Stimulated activated naive CD4-positive, alpha-beta T cell treated with Interleukin-2 at 50 U/mL for 16 hours (primary cell): Measurements from ENCODE around the gene PCBP4.
A peak's percentile ranks its signal among the peaks of the same experiment; 100 is the strongest.
"Not testable (repeated sequence)": the region's sequence is repeated elsewhere in the genome, so short reads cannot be mapped to it uniquely, and the experiment has no call there.

Source experiments
- DNase-seq: peaks from one replicate; lab custom pipeline; 2025; lab: John Stamatoyannopoulos, UW

Gene PCBP4

DNA sequence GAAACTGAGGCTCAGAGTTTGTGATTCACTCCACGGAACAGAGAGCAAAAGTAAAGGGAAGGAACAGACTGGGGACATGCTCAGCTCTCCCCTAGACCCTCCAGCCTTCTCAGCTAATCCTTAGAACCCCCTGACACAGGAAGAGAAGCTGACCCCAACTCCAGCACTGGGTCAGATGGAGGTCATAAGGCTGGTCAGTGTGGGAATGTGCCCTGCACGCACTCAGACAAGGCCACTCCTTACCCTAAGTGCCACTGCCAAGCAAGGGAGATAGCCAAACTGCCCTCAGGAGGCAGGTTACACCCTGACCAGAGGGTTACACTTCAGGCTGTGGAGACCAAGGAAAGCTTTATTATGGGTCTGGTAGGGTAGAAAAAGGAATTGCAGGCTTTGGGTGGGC, 27.3 kb upstream of the PCBP4 start:
- no peak for DNase-seq

DNA sequence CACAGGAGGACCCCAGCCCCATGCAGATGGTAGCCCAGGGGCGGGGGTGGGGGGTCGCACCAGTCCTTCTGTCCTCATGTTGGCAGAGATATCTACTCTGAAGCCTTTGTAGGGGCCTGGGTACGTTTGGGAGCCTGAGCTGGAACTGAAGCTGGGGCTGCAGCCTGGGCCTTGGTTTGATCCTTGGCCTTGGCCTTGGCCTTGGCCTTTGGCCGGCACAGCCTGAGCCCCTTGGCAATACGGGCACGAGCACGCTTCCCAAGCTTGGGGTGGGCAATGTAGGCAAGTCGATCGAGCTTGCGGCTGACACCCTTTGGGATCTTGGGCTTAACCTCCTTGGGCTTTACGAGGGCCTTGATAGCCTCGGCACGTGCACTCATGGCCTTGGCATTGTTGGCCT, 26.4 kb upstream of the PCBP4 start:
- DNase-seq: not testable (repeated sequence)

DNA sequence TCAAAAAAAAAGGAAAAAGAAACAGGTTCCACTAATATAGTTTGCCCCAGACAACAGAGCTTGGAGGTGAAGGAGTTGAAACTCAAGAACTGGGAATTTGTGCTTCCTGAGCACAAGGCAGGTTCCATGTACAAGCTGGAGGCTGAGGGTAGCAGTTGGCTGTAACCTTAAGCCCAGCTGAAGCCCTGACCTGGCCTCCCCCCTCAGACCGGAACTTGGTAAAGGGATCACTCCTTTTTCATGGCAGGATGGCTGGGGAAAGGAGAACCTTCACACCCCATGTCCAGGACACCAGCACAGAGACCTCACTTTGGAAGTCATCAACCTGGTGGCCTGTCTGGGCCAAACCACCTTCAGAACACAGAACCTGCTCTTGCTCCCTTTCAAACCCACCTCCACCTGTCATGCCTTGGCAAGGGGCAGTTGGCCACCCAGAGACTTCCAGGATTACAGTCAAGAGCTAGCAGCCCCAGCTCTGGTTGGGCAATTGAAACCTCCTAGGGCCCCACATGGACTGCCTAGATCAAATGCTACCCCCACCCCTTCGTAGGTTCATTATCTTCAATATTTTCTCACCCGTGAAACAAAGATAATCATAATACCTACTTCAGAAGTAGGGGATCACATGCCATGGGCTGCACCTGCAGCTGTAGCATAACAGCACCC, 24.9 kb upstream of the PCBP4 start:
- no peak for DNase-seq

DNA sequence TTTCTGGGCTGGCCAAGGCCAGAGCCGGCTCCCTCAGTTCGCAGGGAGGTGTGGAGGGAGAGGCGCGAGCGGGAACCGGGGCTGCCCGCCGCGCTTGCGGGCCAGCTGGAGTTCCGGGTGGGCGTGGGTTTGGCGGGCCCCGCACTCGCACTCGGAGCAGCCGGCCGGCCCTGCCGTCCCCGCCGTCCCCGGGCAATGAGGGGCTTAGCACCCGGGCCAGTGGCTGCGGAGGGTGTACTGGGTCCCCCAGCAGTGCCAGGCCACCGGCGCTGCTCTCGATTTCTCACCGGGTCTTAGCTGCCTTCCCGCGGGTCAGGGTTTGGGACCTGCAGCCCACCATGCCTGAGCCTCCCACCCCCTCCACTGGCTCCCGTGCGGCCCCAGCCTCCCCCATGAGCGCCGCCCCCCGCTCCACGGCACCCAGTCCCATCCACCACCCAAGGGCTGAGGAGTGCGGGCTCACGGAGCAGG, 23.3 kb upstream of the PCBP4 start:
- DNase-seq: not testable (repeated sequence)

DNA sequence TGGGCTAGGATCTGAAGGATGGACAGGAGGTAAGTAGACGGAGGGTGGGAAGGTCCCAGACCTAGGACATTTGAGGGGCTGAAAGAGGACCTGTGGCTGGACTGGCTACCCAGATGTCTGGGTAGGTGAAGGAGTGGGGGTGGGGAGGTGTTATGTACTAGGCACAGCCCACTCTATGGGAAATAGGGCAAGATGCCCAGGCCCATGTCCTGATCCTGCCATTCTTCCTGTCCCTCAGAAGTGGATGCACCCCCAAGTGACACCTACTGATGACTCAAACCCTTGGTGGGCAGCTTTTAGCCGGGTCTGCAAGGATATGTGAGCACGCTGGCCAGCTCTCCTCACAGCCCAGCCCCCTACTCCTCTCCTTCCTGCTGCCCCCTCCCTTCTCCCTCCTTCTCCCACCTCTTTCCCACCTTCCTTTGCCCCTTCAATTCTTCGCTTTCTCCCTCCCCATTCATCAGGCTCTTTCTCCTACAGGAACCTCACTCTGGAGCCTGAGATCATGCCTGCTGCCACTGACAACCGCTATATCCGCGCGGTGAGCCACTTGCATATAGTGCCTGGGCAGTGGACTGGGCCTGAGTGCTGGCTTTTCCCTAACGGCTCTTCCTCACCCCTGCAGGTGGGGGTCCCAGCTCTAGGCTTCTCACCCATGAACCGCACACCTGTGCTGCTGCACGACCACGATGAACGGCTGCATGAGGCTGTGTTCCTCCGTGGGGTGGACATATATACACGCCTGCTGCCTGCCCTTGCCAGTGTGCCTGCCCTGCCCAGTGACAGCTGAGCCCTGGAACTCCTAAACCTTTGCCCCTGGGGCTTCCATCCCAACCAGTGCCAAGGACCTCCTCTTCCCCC, 21.3 kb upstream of the PCBP4 start:
- no peak for DNase-seq

DNA sequence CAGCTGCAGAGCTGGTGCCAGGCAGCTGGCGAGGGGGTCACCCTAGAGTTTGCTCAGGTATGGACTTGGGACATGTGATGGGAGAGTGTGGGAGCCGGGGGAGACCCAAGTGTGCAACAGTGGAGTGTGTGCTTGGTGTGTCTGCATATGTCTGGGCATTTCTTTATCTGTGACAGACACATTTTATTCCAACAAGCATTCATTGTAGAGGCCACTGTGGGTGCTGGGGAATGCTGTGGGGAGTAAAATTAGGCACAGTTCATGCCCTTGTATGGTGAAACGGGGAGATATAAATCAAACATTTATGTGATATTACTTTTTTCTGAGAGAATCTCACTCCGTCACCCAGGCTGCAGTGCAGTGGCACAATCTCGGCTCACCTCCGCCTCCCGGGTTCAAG, 20.3 kb upstream of the PCBP4 start:
- no peak for DNase-seq

DNA sequence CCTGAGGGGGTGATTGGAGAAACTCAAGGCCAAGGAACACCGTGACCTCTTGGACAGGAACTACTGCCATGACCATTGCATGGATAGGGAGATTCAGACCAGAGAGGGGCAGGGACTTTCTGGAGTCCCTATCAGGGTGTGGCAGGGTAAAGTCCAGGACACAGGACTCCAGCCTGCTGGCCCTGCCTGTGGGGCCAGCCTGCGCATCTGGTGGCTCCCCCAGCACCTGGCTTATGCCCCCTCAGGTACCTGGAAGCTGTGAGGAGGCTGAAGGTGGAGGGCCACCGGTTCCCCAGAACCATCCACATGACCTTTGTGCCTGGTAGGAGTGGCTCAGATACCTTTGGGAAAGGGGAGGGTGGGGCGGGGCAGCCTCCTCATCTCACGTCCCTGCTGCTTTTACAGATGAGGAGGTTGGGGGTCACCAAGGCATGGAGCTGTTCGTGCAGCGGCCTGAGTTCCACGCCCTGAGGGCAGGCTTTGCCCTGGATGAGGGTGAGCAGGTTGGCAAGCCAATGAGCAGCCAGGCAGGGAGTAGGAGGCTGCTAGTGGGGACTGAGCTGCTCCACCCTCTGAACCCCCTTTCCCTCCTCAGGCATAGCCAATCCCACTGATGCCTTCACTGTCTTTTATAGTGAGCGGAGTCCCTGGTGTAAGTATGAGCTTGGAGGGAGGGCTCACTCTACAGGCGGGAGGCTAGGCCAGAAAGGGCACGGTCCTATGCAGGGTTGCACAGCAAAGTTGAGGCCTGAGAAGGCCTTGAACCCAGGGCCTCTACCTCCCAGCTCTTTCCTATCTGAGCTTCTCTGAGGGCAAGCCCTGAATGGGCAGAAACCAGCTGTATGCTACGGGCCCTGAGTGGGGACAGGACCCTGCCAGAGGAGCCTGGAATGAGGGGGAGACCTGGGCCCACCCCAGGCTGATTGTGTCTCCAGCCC, 19.0 kb upstream of the PCBP4 start:
- DNase-seq: no peak

DNA sequence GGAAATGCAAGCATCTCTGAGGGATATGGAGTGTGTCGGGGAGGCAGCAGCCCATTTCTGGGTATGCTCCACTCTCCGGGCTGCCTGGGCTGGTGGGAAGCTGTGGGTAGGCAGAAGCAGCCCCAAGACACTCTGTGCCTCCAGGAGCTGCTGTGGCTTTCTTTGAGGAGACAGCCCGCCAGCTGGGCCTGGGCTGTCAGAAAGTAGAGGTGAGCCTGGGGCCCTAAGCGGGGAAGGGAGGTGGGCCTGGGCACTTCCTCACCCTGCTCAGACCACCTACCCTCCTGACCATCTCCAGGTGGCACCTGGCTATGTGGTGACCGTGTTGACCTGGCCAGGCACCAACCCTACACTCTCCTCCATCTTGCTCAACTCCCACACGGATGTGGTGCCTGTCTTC, 17.8 kb upstream of the PCBP4 start:
- no peak for DNase-seq

DNA sequence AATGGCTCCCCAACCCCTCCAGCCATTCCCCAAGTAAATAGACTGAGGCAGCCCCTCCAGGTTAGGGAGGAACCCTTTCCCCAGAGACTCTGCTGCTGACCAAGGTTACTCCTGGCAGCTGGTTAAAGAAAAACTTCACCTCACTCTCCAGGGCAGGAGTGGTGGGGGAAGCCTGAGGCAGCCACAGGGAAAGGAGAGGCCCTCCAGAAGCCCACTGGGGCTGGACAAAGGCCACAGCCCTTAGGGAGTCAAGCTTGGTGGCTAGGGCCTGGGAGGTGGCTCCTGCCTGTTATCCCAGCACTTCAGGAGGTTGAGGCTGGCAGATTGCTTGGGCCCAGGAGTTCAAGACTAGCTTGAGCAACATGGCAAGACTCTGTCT, 17.0 kb upstream of the PCBP4 start:
- no peak for DNase-seq

DNA sequence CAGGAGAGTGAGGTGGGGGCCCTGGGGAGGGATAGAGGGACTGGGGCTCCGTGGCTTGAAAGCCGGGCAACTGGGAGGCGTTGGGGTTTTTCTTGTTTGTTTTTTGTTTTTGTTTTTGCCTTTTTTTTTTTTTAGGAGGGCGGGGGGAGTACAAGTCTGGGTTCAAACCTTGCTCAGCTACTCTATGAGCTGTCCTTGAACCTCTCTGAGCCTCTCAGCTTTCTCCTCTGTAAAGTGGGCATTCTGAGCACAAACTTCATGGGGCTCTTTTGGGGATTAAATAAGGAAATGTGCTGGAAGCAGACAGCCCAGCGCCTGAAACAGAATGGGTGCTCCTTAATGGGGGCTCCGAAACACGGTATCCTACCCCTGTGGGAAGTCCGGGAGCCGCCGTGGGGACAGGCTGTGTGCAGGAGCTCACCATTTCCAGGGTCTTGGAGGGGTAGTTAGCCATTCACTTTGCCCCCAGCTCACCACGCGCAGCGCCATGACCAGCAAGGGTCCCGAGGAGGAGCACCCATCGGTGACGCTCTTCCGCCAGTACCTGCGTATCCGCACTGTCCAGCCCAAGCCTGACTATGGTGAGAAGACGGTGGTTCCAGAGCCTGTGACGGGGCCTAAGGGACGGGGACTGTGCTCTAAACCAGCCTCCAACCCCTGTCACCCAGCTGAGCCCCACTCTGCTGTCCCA, 16.5 kb upstream of the PCBP4 start:
- no peak for DNase-seq

DNA sequence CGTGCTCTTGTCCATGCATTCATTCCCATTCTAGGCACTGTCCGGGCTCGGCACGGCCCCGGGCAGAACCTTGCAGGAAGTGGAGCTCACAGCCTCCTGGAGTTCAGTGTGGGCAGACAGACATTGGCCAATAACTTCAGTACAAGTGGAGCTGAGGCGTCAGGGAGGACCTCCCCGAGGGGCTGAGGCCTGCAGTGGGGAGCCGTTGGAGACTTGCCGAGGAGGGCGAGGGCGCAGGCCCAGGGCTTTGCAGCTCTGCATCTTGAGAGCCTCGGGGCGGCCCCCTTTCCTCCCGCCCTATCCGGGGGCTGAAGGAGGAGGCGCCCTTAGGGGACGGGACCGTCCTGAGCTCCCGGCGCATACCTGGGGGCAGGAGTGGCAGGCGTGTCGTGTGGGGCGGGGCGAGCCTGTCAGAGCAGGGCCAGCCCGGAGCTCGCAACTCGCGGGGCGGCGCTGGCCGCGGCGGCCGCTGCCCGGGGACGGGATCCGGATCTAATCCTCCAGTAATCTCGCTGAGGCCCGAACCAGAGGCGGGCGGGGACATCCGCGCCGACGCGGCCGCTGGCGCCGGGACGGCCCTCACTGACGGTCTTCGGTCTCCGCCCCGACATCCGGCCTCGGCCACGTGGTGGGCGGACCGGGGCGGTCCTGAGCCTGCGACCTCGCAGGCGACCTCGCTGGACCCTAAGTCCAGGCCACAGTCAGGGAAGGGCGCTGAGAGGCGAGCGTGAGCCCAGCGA, 15.8 kb upstream of the PCBP4 start, which contains the start of gene ACY1:
Gene ACY1, plus strand, starts transcription at position 698 of the 740 bp plus-strand sequence. CDS start 530 bp downstream, outside the sequence.
- peak; percentile 78 for DNase-seq

DNA sequence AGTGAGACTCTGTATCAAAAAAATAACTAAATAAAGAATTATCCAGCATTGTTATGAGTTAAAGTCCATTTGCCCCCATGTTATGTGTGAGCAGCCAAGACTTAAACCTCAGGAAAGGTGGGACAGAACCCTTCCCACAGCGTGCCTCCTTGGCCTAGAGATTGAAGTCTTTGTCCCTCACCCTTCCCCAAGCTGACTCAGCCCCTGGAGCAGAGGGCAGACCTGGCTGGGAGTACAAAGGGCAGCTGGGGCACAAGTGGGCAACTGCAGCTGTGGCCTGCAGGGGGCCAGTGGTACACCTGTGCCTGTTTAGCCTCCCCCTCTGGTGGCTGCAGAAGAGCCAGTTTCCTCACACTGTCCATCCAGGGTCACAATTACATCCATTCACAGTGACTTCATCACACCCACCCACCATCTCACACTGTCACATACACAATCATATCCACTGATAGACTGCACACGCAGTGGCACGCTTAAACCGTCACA, 15.1 kb upstream of the PCBP4 start:
- DNase-seq: peak; percentile 17

DNA sequence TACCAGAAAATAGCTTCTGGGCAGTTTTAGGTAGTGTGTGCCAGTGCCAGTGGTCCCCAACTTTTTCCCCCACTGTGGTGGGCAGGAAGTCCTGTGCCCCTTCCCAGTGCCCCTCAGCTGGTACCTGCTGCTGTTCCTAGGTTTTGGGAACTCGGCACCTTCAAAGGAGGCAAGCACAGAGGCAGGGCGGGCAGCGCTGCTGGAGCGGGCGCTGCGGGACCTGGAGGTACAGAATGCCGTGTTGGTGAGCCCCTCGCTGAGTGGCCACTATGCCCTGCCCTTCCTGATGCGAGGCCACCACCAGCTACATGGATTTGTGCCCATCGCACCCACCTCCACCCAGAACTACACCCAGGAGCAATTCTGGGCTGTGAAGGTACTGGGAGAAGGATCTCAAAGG, 13.0 kb upstream of the PCBP4 start:
- no peak for DNase-seq

DNA sequence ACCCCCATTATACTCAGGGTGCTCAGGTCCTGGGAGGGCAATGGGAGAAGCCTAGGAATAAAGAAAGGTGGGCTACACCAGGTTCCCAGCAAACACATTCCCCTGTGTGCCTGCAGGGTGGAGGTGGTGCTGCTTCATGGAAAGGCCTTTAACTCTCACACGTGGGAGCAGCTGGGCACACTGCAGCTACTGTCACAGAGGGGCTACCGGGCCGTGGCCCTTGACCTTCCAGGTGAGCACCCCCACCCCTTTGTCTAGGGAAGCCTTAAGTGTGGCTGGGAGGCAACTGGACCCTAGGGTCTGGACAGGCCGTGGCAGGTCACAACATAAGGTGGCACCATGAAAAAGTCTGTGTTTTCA, 10.9 kb upstream of the PCBP4 start:
- no peak for DNase-seq

DNA sequence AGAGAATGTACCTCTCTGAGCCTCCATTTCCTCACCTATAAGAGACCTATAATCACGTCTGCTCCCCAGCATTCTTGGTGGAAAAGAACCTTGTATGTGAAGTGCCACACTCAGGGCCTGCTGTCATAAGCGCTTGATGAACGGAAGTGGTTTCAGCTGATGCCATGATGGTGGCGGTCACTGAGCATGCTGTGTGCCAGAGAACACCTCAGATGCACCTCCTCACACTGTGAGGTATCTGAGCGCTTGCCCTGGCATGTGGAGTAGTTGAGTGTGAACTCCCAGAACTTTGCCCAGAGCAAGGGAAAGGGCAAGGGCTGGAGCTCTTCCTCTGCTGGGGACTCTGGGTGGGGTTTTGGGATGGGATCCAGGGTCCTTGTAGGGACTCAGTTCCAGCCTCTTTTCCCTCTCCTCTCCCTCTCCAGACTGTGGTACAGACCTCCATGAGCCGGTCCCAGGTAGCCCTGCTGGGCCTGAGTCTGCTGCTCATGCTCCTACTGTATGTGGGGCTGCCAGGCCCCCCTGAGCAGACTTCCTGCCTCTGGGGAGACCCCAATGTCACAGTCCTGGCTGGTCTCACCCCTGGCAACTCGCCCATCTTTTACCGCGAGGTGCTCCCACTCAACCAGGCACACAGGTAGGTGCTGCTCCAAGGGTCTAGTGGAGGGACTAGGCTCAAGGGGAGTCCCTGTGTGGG, 10.3 kb upstream of the PCBP4 start:
- peak; percentile 11 for DNase-seq

DNA sequence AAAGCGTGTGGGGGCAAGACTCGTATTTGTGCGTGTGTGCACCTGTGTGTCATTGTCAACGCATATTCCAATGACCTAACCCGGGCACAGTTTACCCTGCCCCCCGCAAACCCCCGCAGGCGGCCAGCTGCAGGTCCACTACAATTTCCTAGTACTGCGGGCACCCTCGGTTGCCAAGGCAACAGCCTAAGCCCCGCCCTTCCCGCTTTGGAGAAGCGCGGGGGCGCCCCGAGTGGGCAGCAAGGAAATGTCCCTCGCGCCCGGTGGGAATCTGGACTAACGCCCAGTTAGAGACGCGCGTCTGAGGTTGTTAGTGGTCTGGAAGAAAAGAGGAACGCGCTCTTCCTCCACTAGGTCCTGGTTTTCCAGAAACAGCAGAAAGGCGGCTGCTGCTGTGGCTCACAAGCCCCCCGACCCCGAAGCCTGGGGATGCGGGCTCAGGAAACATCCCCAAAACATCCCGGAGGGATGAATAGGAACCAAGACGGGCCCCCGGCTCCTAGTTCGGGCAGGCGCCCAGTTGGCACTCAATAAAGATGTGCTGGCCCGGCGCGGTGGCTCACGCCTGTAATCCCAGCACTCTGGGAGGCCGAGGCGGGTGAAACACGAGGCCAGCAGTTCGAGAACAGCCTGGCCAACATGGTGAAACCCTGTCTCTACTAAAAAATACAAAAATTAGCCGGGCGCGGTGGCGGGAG, 8.7 kb upstream of the PCBP4 start:
- no peak for DNase-seq

DNA sequence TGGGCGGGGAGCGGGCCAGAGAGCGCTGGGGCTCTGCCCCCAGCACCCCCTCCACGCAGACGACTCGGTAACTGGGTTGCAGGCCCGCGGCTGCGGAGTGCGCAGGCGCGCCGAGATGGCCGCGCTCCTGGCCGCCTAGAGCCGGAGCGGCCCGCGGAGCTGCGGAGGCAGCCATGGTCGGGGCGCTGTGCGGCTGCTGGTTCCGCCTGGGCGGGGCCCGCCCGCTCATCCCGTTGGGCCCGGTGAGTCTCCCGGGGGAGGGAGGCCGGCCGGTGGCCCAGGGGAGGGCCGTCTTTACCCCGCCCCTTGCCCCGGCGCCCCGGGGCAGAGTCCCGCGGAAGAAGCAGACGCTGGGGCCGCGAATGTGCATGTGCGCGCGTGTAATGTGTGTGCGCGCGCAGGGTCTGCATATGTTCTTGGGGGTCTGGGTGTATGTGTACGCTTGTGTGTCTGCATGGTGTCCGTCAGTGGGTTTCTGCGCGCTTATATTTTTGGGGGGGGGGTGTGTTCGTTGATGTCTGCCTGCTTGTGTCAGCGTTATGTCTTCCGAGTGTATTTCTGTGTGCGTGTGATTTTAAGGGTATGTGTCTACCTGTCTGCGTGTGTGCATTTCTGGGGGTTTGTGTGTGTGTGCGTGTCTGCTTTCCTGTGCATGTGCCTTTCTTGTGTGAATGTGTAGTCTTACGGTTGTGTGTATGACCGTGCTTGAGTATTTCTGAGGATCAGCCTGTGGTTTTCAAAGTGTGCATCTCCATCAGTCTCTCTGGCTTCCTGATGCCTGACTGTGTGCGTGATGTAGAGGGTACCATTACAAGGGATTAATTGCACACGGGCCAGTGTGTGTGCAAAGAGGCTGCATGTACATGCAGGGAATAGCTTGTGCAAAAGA, 8.0 kb upstream of the PCBP4 start, which contains the start of gene ABHD14A:
Gene ABHD14A, plus strand, starts transcription at position 102 of the 889 bp plus-strand sequence. Its CDS starts 72 bp downstream, at position 174.
- peak; percentile 60 for DNase-seq

DNA sequence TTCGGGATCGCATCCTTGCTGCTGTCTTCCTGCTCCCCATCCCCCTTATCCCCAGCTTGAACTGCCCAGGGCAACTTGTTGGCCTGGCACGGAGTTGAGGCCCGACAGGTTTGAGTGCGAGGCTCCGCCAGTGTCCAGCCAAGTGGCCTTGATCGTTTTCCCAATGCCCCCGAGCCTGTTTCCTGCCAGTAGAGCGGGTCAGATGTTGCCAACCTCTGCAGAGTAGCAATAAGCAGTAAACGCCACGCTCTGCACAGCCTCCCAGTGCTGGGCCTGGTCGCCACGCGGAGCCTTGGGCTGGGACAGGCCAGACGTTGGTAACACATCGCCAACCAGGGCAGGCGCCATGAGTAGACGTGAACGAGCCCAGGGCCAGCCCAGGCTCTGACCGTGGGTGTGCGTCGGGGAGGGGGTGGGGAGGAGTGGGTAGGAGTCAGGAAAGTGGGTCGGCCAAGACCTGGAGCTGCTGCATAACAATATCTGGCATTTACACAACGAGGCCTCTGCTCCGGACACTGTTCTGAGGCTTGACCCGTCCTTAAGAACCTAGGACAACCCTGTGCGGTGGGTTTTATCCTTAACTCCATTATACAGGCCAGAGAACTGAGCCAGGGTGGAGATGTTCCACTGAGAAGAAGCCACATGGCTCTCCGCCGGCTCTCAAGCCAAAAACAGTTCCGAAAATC, 7.2 kb upstream of the PCBP4 start:
- no peak for DNase-seq
